Breast epithelium (tissue), 4 donors: ENCODE measurements around the gene ZHX3. TPM values are rescaled to one million over a fixed set of nuclear protein-coding genes. Genes with fewer than 3 reads are reported as not detected.

Source experiments
- DNase-seq, 2 donors: peaks; one replicate each; pipeline ENCODE4 v3.0.0-alpha.2; 2019; ENCODE audit warnings: low spot score in 2 of 2
- H3K27ac ChIP-seq, 2 donors: fragments of 200-600 bp; sonication (generic) in 1 of 2; one replicate each; pipeline ENCODE4 v1.5.1; 2016 to 2019; ENCODE audit warnings: mild to moderate bottlenecking in 1 of 2
- H3K27me3 ChIP-seq, 2 donors: fragments of 200-600 bp; sonication (generic) in 1 of 2; one replicate each; pipeline versions ENCODE4 v1.5.1 to v1.6.0; 2017 to 2019; ENCODE audit warnings: control low read depth in 1 of 2, mild to moderate bottlenecking in 1 of 2
- H3K36me3 ChIP-seq: fragments of 200-600 bp; one replicate; pipeline ENCODE4 v1.5.1; 2019
- H3K4me1 ChIP-seq, 2 donors: fragments of 200-600 bp; sonication (generic); one replicate each; pipeline ENCODE4 v1.5.1; 2016 to 2019; ENCODE audit warnings: control low read depth in 1 of 2
- H3K4me3 ChIP-seq, 3 donors: fragments of 200-600 bp; sonication (generic); 1 replicate in 2 of 3; 2 replicates in 1 of 3; pipeline ENCODE4 v1.5.1; 2016 to 2019; ENCODE audit warnings: mild to moderate bottlenecking in 3 of 3, moderate library complexity in 2 of 3
- H3K9me3 ChIP-seq, 2 donors: fragments of 200-600 bp; sonication (generic) in 1 of 2; one replicate each; pipeline ENCODE4 v1.5.1; 2016 to 2019; ENCODE audit warnings: control low read depth in 1 of 2
- CTCF ChIP-seq, 3 donors: fragments of 450-650 bp; IDR thresholded peaks; one replicate each; pipeline ENCODE4 v1.5.1; 2016 to 2017; ENCODE audit warnings: antibody characterized with exemption in 3 of 3, mild to moderate bottlenecking in 3 of 3, moderate library complexity in 3 of 3
- POLR2A ChIP-seq: fragments of 450-650 bp; IDR thresholded peaks from one replicate; pipeline ENCODE4 v1.6.1; 2016; ENCODE audit warnings: antibody characterized with exemption, mild to moderate bottlenecking, moderate library complexity
- POLR2AphosphoS5 ChIP-seq, 3 donors: sonication (generic); formaldehyde crosslinking; IDR thresholded peaks; one replicate each; pipeline ENCODE4 v1.6.1; 2017; ENCODE audit warnings: antibody characterized with exemption in 3 of 3
- intact Hi-C: fragments of 100-400 bp; cut with DNase I; formaldehyde crosslinking; loops from one replicate; pipeline ENCODE4 v1.15.1; 2023; ENCODE audit warnings: low total_unique reads
- total RNA-seq, 3 donors: library from RNA; depleted of rRNA; stranded (reverse); fragments of >200 nt; gene quantifications; one replicate each; pipeline ENCODE4 v1.1.0, GENCODE V29; 2016

Gene ZHX3
- total RNA-seq, 3 donors from 2014 or later = 34.4 to 35.7 (median 34.6) TPM

GRCh38 chr20:41358230-41358629 is 40.7 kb upstream of the ZHX3 start:
- no peaks in the 10 kb centered on the region for H3K9me3 ChIP-seq
- no peaks in the 10 kb centered on the region for H3K4me1 ChIP-seq
- TF ChIP-seq POLR2A = no peak
- no peak for TF ChIP-seq POLR2AphosphoS5 (IDR thresholded peaks at IDR 0.05)
- TF ChIP-seq CTCF (IDR thresholded peaks at IDR 0.05) = no peak
- no peak overlapping the region for H3K27ac ChIP-seq
- intact Hi-C loops = no loop called here
- no peak overlapping the region for H3K4me3 ChIP-seq
- no peaks in the 10 kb centered on the region for H3K27me3 ChIP-seq
- DNase-seq = no peak
- H3K36me3 ChIP-seq = no peaks in the 10 kb centered on the region

GRCh38 chr20:41357424-41358163 is 40.1 kb upstream of the ZHX3 start:
- DNase-seq = no peak
- no peak overlapping the region for H3K4me3 ChIP-seq
- TF ChIP-seq POLR2AphosphoS5 (IDR thresholded peaks at IDR 0.05) = no peak
- TF ChIP-seq POLR2A = no peak
- no peak for TF ChIP-seq CTCF (IDR thresholded peaks at IDR 0.05)
- H3K27ac ChIP-seq = no peak overlapping the region
- no peaks in the 10 kb centered on the region for H3K27me3 ChIP-seq
- no peaks in the 10 kb centered on the region for H3K36me3 ChIP-seq
- H3K9me3 ChIP-seq = no peaks in the 10 kb centered on the region
- no peaks in the 10 kb centered on the region for H3K4me1 ChIP-seq
- intact Hi-C loops = no loop called here

GRCh38 chr20:41356951-41357350 is 39.4 kb upstream of the ZHX3 start:
- no peak for DNase-seq
- no peaks in the 10 kb centered on the region for H3K27me3 ChIP-seq

DNA sequence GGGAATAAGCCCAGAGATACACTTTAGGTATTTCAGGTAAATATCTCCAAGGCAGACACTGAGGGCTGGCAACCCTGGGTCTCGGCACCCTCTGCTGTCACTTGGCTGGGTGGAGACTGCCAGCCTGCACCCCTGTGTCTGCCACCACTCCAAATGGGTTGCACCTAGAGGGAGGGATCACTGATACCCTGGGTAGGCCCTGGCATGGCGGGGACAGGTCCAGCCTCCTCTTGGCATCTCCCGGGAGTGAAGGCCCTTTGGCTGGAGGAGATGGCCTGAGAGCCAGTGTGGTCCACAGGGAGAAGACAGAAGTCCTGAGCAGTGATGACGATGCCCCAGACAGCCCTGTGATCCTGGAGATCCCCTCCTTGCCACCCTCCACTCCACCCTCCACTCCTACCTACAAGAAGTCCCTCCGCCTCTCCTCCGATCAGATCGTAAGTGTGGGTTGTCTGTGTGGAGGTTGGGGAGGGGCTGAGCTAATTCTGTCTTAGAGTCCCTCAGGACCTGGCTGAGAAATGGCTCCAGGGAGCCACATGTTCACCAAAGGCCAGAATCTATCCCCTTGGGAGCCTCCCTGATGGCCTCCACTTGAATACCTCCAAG is 38.2 kb upstream of the ZHX3 start:
- Histone ChIP-seq H3K4me1 (no peaks in the 10 kb centered on the region), H3K36me3 (no peaks in the 10 kb centered on the region)
- intact Hi-C loops = no loop called here

More at GRCh38 chr20:41356951-41357350, 39.4 kb upstream of the ZHX3 start:
- H3K4me1 ChIP-seq = no peaks in the 10 kb centered on the region
- no peaks in the 10 kb centered on the region for H3K9me3 ChIP-seq
- H3K36me3 ChIP-seq = no peaks in the 10 kb centered on the region
- no peak overlapping the region for H3K4me3 ChIP-seq
- no peak overlapping the region for H3K27ac ChIP-seq
- no peak for TF ChIP-seq CTCF (IDR thresholded peaks at IDR 0.05)
- no peak for TF ChIP-seq POLR2A
- TF ChIP-seq POLR2AphosphoS5 (IDR thresholded peaks at IDR 0.05) = no peak
- intact Hi-C loops = no loop called here

More for the DNA sequence above, 38.2 kb upstream of the ZHX3 start:
- Histone ChIP-seq H3K27ac (no peak overlapping the region), H3K9me3 (no peaks in the 10 kb centered on the region), H3K4me3 (no peak overlapping the region), H3K27me3 (no peaks in the 10 kb centered on the region)
- no peak for TF ChIP-seq CTCF (IDR thresholded peaks at IDR 0.05)
- no peak for TF ChIP-seq POLR2AphosphoS5 (IDR thresholded peaks at IDR 0.05)
- no peak for TF ChIP-seq POLR2A
- no peak for DNase-seq
